ENCODE data around the gene DUSP22.

GRCh38 chr6:337805-338368 lies 45.6 kb downstream of the DUSP22 start:
- TF ChIP-seq GATA3 (IDR thresholded peaks at IDR 0.05; ENCODE audit: low read depth, low read length) (no peak), GATA2 (IDR thresholded peaks at IDR 0.05; ENCODE audit: low read depth, low read length) (no peak)

Measured in SH-SY5Y (cell line).